ENCODE data around the gene TANK. TPM values are rescaled to one million over a fixed set of nuclear protein-coding genes. Genes with fewer than 3 reads are reported as not detected.

Gene TANK
- total RNA-seq, 1 experiment from 2014 or later = 44.3 TPM

GRCh38 chr2:161134547-161135518, 25.4 kb upstream of the TANK start:
- DNase-seq (ENCODE audit: low read depth) = peak; percentile 66

- DNase-seq (ENCODE audit: low read depth) = no peak
Observed at GRCh38 chr2:161135951-161136593, 24.2 kb upstream of the TANK start.

GRCh38 chr2:161136696-161137324, 23.4 kb upstream of the TANK start:
- DNase-seq (ENCODE audit: low read depth) = peak; percentile 62

GRCh38 chr2:161138429-161138828, 21.8 kb upstream of the TANK start:
- DNase-seq (ENCODE audit: low read depth) = no peak

GRCh38 chr2:161139098-161139987, 20.9 kb upstream of the TANK start:
- peak; percentile 67 for DNase-seq (ENCODE audit: low read depth)

DNA sequence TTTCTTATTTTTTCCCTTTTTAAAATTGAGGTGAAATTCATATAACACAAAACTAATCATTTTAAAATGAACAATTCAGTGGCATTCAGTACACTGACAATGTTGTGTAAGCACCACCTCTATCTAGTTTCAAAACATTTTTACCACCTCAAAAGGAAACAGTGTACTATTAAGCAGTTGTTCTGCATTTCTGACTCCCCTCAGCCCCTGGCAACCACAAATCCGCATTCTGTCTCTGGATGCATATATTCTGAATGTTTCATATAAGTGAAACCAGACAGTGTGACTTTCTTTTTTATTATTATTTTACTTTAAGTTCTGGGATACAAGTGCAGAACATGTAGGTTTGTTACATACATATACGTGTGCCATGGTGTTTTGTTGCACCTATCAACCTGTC, 19.2 kb upstream of the TANK start:
- DNase-seq (ENCODE audit: low read depth) = no peak

DNA sequence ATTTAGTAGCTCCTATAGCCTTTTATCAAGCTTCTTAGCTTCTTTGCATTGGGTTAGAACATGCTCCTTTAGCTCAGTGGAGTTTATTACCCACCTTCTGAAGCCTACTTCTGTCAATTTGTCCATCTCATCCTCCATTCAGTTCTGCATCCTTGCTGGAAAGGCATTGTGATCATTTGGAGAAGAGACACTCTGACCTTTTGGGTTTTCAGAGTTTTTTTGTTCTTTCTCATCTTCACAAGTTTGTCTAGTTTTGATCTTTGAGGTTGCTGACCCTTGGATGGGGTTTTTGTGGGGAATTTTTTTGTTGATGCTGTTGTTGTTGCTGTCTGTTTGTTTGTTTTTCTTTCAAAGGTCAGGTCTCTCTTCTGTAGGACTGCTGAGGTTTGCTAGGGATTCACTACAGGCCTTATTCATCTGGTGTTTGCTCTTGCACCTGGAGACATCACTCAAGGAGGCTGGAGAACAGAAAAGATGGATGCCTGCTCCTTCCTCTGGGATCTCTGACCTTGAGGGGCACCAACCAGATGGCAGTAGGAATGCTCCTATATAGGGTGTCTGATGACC, 13.9 kb upstream of the TANK start:
- DNase-seq (ENCODE audit: low read depth) = no peak

- DNase-seq (ENCODE audit: low read depth) = peak; percentile 11
Observed at GRCh38 chr2:161146996-161147395, 13.2 kb upstream of the TANK start.

- no peak for DNase-seq (ENCODE audit: low read depth)
Observed at GRCh38 chr2:161147856-161148255, 12.4 kb upstream of the TANK start.

DNA sequence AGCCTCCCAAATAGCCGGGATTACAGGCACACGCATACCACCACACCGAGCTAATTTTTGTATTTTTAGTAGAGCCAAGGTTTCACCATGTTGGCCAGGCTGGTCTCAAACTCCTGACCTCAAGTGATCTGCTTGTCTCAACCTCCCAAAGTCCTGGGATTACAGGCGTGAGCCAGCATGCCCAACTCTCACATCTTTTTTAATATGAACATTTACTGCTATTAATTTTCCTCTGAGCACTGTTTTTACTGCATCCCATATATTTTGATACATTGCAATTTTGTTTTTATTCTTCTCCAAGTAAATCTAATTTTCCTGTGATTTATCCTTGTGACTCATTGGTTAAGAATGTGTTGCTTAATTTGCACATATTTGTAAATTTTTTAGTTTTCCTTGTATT, 9.5 kb upstream of the TANK start:
- no peak for DNase-seq (ENCODE audit: low read depth)

DNA sequence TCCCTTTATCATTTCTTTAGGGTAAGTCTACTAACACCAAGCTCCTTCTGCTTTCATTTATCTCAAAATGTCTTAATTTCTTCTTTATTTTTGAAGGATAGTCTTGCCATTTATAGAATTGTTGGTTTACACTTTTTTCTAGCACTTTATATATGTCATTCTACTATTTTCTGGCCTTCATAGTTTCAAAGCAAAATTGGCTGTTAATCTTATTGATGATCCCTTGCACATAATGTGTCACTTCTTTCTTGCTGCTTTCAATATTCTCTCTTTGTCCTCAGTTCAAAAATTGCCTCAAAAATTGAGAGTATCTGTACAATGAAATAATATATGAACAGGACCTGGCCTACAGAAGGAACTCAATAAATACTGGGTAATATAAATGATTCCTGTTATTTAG, 7.9 kb upstream of the TANK start:
- no peak for DNase-seq (ENCODE audit: low read depth)

DNA sequence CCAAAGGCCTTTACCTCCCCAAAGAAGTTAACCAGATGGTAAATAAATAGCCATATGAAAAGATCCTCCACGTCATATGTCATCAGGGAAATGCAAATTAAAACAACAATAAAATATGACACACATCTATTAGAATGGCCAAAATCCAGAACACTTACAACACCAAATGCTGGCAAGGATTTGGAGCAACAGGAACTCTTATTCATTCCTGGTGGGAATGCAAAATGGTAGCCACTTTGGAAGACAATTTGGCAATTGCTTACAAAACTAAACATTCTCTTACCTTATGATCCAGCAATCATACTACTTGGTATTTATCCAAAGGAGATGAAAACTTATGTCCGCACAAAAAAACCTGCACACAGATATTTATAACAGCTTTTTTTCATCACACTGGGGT, 1.3 kb upstream of the TANK start:
- no peak for DNase-seq (ENCODE audit: low read depth)

DNA sequence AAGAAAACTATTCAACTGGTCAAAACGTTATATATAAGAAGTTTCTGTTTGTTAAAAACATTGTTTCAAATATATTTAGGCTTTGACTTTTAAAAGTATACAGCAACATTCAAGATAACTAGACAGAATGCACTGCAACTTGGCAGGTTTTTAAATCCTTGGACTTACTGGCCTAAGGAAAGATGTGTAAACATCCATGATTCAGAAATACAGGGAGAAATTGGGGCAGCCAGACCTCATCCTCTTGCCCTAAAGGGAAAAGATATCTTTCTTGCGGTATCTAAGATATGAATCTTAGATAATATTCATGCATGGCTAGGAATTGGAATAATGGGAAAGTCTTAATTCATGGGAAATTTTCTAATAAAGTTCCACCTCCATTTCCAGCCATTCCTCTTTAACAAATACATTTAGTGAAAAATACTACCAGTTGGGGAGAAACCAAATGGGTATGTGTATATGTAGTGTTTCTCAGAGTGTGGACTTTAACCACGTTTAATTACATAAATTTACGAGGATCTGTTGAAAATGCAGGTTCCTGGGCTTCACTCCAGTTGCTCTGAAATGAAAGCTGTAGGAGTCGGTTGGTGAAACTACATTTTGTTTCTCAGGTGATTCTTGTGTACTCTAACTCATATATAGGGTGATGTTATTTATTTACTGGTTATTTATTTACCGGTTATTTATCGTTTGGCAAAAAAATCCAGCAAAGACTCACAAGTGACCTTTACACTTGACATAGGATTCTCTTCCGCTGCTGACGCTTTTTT, 587 bp upstream of the TANK start:
- no peak for DNase-seq (ENCODE audit: low read depth)

GRCh38 chr2:161161074-161161706, 962 bp downstream of the TANK start:
- DNase-seq (ENCODE audit: low read depth) = no peak

DNA sequence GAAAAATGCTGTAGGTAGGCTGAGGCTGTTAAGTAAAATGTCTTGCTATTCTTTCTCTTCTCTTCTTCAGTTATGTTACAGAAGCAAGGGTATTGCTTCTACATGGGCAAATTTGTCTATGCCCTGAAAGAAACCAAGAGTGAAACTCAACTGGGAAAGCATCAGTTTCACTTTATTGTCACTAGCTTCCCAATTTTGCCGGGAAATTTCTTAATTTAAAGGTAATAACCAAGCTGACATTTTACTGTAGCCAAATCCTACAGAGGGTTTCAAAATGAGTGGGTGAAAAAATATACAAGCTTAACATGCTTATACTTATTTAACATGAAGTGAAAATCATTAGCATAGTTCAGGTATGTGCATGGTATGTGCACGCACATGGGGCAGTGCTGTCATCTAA, 3.2 kb downstream of the TANK start:
- DNase-seq (ENCODE audit: low read depth) = no peak

DNA sequence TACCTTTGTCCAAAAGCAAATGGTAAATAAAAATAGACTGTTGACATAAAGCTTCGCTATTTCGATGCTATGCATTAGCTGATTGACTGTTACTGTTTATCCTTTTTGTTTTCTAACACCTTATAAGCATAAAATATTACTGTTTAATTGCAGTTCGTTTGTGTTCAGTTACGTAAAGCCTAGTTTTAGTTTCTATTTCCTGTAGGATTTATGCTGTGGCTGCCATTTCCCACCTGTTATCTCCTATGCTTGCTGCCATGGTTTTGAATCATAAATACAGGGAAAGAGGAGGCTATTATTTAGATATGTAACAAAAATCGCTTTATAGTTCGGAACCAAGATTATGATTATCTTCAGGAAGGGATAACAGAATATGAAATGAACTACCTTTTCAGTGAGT, 3.9 kb downstream of the TANK start:
- no peak for DNase-seq (ENCODE audit: low read depth)

DNA sequence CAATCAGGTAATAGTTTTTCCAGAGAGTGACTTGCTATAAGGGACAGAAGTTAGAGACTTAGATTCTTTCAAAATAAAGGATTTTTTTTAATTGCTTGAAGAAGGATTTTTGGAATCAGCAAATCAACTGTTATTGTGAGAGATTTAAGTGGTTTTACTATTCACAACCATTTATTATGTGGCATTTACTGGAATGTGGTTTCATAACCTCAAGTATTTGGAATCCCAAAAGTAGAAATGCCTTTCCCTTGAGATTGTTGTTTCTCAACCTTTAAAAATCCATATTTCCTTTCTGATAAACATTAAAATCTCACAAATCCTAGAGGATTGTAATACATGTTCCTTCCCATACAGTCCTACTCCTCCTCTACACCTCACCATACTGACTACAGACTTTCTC, 5.0 kb downstream of the TANK start:
- DNase-seq (ENCODE audit: low read depth) = no peak

GRCh38 chr2:161165811-161166210, 5.6 kb downstream of the TANK start:
- DNase-seq (ENCODE audit: low read depth) = no peak

DNA sequence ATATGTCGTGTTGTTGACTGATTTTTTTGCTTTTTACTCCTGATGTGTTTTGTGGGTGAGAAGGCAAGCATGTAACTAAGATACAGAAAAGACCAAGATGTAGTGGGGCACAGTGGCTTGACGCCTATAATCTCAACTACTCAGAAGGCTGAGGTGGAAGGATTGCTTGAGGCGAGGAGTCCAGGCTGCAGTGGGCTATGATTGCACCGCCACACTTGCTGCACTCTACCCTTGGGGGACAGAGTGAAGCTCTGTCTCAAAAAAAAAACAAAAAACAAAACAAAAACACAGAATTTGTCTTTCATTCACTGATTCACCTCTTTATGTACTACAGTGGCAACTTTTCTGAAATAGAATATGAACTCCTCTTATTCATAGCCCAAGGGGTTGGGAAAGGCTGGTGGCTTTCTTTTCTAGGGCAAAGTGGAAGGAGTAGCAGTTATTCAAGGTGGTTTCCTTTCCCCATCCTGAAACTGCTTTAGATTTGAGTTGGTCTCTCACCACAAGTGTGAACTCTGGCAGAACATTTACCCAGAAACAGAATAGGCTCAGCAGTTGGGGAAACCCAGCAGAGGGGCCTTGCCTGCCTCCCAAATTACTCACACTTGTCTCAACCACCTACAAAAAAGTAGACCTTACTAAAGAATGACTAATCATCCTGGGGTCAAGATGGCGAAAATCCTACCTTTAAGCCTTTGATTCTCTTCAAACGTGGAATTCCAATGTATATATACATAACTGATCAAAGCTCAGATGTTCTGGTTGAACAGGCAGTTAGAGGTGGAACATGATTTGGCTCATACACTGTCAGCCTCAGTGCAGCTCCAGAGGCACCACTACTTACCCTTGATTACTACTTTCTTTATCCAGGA, 6.5 kb downstream of the TANK start:
- peak; percentile 35 for DNase-seq (ENCODE audit: low read depth)

All from Daoy (cell line).